GM19468 (cell line): Measurements from ENCODE around the gene ZNF775.

ENCODE experiments used
- ATAC-seq: cut with Tn5 transposase; IDR thresholded peaks from one replicate; pipeline ENCODE4 v1.9.1; 2021; ENCODE audit warnings: mild to moderate bottlenecking, moderate library complexity, moderate number of reproducible peaks; ENCODE audit not compliant: unreplicated experiment; ENCODE audit errors: extremely low read depth

The ZNF775 gene

DNA sequence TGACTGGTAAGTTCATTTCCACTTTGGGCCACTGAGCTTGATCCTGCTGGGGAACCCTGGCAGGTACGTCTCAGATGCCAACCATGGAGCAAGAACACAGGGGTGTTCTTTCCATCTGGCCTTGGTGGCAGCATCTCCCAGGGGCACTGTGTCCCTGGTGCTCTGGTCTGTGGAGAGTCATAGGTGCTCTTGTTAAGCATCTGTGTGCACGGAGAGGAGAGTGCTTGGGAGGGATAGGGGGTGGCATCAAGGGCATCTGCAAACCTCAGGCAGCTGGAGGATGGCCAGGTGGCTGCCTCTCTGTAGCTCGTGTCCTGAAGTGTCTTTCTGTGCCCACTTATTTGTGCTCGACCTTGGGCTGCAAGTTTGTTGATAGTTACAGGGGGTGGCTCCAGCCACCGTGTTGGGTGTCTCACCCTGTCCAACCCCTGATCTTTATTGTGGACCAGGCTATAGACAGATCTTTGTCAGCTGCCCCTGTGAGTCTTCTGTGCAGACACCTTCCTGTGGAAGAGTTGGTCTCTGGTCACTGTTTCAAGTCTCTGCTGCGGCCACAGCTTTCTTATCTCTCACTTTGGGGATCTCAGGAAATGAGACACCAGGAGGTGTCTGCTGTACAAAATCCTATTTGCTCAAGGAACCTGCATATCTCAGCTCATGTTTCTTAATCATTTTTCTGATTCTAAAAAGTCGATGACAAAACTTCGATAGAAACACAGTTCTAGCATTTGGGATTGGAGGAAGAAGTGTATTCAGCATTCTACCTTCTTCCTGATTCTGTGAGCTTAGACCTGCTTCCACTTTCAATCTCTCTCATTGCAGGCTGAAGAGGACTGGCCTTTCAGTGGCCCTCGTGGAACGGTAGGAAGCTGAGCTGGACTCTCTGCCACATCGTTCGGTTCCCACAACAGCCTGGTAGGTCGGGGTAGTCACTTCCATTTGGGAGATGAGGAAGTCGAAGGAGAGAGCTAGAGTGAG, 54.1 kb downstream of the ZNF775 start:
- ATAC-seq = no peak

DNA sequence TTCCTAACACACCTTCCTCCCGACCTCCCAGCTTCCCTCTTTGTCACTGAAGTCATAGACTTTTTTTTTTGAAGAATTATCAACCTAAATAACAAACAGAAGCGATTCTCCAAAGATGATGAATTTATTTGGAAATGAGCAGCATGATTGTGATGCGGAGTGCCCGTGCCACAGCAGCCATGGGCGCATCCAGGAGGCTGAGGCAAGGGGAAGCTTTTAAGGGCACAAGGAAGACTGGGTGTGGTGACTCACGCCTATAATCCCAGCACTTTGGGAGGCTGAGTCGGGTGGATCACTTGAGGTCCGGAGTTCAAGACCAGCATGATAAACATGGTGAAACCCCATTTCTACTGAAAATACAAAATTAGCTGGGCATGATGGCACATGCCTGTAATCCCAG, 55.1 kb downstream of the ZNF775 start:
- ATAC-seq = no peak

DNA sequence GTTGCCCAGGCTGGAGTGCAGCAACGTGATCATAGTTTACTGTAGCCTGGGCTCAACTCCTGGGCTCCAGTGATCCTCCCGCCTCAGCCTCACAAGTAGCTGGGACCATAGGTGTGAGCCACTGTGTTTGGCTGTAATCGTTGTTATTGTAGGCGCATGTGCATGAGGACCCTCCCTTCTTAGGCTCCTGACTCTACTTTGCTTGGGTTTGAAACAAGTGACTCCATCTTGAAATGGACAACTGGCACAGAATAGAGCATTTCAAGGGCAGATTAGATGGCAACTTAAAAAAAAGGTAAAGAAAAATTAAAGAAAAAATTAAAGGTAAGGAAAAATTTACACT, 55.9 kb downstream of the ZNF775 start:
- ATAC-seq = no peak

DNA sequence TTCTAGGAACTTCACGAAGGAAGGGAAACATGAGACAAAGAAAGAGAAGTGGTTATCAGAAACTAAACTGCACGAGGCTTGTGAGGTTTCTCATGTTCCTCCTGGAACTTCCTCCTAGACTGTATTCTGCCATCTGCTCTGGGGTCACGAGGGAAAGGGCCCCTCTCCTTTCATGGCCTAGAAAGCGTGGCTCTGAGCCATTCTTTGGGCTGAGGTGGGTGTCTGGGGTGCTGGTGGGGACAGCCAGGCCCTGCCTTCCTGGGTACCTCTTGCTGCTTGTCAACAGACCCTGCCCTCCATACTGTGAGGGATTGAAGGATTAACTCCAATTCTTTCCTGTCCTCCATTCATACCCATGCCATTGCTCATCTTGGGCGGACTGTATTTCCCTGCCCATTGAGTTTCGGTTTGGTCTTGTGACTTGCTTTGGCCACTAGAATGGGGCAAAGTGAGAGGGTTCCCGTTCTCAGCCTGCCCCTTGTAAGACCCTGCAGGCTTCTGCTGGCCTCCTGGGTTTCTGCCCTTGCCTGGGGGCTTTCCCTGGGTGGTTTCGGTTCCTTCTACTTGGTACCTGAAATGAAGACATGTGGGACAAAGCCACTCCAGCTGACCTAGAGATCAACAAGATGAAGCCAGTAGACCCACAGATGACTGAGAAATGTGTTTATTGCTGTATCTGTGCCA, 56.4 kb downstream of the ZNF775 start:
- peak; percentile 94 for ATAC-seq

DNA sequence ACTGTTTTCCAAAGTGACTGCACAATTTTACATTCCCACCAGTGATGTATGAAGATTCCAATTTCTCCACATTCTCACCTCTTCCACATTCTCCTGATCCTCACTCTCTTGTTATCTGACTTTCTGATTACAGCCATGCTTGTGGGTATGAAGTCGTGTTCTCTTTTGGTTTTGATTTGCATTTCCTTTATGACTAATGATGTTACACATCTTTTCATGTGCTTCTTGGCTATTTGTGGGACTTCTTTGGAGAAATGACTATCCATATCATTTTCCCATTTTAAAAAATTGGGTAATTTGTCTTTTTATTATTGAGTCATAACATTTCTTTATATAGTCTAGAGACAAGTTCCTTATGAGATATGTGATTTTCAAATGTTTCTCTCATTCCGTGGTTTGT, 60.8 kb downstream of the ZNF775 start:
- no peak for ATAC-seq

DNA sequence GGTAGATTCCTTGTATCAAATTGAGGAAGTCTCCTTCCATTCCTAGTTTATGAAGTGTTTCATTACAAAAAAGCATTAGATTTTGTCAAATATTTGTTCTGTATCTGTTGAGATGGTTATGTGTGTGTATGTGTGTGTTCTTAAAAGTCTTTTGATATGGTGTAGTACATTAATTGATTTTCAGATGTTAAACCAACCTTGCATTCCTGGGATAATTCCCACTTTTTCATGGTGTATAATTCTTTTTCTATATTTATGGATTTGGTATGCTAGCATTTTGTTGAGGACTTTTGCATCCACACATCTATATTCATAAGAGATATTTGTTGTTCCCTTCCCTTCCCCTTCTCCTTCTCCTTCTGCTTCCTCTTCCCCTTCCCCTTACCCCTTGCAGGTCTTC, 62.4 kb downstream of the ZNF775 start:
- ATAC-seq = no peak

DNA sequence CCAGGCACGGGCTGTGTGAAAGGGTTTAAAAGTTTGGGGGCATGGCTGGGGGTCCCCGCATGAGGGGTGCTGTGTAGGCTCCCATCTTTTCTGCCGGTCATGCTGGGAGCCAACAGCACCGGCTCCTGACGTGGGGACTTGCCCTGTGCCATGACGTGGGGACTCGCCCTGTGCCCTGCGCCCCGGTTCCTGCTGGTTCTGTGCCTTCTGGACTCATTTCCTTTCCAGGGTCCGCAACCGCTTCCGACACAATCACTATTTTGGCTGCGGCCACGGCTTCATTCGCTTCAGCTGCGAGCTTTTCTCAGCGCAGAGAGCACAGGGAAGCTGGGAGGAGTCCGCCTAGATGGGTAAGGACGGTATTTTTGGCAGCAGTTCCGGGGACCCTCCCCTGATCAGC, 63.7 kb downstream of the ZNF775 start:
- ATAC-seq = no peak

DNA sequence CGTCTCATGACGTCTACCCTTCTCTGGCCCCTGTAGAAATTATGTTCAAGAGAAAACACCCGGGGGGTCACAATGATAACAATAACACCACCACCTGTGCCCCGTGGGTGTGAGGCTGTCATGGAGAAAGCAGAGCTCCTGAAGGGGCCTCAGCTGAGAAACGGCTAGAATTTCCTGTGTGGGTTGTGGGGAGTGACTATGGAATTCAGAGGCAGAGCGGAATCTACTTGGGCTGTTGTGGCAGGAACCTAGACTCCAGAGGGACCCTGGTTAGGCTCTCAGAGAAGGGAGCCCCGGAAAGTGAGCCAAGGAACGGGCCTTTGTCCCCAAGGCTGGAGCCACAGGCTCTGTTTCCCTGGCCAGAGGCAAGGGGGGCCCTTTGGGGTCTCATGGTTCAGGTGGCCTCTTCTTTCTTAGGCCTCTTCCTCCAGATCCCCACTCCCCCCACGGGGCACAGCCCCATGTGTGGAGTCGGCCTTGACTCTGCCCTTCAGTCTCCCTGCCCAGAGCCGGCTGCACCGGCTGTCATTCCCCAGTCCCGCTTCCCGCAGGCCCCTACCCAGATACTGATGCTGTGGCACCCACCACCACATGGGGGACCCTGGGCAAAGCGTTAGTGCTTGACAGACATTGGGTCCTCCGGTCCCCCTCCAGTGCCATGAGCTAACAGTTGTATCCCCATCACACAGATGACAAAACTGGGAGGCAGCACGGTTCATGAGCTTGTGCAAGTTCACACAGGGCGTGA, 64.8 kb downstream of the ZNF775 start:
- ATAC-seq = no peak

DNA sequence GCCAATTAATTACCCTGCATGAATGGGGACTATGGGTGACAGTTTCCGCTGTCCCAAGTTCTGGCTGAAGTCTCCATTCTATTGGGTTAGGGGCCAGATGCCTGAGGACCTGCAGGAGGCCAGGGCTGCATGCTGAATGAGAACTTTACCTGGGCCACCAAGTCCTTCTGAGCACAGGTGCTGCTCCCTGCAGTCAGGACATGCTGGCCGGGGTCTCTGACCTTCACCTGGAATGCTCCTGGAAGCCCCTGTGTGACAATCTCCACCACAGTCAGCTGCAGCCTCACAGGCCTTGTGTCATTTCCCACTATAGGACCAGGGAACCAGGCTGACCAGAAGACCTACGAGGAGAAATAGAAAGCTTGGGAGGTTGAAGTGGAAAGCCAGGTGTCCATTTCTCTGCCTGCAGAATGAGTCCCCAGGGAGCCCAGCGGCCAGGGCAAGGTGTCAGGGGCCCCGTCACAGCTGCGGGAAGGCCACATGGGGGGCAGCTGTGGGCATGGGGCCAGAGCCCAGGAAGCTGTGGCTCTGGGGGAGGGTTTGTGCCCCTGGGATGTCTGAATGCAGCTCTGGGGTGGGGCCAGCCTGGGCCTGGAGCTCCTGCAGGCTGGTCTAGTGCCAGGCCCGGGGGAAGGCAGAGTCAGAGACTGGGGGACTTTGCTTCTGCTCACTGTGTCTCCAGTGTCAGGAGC, 65.7 kb downstream of the ZNF775 start:
- ATAC-seq = no peak

DNA sequence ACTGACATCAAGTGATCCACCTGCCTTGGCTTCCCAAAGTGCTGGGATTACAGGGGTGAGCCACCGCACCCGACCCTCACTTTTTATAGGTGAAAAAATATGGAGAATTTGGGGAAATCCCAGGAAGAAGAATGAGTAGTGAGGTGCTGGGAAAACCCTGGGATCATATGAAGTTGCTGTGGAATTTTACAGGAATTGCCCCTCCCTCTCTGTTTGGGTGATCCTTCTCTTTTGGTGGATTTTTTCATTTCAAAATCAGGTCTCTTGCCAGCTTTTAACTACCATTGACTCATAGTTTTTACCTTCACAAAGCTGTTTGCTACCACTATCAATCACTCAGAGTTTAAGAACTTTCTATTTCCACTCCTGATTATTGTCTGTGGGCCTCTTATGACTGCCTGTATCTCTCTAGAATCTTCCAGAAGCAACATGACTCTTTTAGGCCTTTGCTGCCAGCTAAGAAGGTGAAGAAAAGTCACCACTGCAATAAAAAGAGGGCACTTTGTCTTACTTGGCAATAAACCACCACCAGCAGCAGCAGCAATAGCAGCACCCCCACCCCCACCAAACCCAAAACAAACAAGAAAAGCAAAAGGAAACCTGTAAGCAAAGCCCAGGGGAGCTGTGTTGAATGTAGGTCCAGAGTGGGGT, 67.3 kb downstream of the ZNF775 start:
- no peak for ATAC-seq
